Amniotic stem cell (primary cell): ENCODE measurements around the gene BMPR1A.
"Not testable (repeated sequence)": the region's sequence is repeated elsewhere in the genome, so short reads cannot be mapped to it uniquely, and the experiment has no call there.

Experiments
- DNase-seq: peaks from one replicate; lab custom pipeline; 2025; lab: John Stamatoyannopoulos, UW

The BMPR1A gene

DNA sequence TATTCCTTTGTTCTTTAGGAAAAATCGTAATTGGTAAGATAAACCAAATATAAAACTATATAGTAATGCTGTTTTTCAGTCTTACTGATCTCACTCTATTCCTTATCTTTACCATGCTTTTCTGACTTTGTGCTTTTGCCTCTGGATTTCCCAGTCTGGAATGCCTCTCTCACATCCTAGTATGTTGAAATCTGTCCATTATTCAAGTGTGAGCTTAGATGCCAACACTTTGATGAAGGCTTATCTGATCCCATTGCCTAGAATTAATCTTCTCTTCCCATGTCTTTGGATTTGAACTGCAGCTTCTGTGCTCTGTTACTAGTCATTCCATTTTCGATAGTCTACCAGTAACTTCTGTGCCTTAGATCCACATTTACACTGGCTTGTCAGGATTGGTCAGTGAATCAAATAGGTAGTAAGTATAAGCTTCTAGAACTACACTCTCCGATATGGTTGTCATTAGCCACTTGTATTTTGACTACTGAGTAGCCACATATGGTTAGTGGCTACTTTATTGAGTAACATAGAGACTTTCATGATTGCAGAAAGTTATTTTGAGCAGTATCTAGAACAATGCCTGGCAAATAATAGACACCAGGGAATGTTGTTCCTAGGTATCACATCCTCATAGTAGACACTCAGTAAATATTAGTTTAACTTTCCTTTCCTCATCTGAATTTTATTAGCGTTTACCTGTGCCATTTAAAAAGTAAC, 92.9 kb downstream of the BMPR1A start:
- no peak for DNase-seq

DNA sequence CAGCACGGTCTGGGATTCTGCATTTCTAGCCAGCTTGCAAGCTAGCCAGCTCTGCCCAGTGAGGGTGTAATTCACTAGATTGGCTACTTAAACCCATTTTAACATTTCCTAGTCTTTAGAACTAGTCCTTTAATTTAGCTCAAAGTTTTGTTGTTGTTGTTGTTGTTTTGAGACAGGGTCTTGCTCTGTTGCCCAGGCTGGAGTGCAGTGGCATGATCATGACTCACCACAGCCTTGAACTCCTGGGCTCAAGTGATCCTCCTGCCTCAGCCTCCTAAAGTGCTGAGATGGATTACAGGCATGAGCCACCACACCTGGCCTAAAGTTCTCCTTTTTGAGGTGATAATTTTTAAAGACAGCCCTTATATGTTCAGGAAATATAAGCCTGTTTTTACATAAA, 94.1 kb downstream of the BMPR1A start:
- DNase-seq = no peak

DNA sequence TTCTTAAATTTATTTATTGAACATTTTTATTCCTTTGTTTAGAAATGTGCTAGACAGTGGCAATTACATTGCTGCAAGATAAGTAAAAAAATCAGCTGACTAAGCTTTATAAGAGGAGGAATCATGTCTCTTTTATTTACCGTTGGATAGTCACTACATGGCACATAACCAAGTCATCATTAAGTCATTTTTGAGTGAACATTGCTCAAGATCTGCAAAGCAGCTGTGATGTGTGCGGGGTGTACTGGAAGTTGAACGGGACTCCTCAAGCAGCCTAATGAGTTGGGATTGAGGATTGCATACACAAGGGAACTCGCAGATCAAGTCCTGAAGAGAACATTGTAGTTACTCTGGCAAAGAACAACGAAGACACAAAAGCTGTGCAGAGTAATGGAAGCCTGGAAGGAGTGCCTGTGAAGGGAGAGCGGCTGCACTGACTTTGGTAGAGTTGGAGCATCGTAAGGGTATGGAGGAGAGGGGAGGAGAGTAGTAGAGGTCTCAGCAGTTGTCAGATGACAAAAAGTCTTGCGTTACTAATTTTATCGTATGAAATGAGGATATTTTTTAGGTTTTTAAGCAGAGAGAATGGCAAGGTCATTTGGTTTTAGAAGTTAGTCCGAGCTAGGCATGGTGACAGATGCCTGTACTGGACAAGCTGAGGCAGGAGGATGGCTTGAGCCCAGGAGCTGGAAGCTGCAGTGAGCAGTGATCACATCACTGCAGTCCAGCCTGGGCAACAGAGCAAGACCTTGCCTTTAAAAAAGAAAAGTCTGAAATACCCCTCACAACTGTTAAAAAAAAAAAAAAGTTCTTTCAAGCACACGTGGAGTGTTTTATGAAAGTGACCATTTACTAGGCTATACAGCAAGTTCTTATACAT, 95.1 kb downstream of the BMPR1A start:
- no peak for DNase-seq

DNA sequence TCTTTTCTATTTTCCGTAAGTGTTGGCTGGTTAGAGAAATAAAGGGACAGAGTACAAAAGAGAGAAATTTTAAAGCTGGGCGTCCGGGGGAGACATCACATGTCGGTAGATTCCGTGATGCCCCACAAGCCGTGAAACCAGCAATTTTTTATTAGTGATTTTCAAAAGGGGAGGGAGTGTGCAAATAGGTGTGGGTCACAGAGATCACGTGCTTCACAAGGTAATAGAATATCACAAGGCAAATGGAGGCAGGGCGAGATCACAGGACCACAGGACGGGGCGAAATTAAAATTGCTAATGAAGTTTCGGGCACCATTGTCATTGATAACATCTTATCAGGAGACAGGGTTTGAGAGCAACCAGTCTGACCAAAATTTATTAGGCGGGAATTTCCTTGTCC, 97.2 kb downstream of the BMPR1A start:
- not testable (repeated sequence) for DNase-seq

DNA sequence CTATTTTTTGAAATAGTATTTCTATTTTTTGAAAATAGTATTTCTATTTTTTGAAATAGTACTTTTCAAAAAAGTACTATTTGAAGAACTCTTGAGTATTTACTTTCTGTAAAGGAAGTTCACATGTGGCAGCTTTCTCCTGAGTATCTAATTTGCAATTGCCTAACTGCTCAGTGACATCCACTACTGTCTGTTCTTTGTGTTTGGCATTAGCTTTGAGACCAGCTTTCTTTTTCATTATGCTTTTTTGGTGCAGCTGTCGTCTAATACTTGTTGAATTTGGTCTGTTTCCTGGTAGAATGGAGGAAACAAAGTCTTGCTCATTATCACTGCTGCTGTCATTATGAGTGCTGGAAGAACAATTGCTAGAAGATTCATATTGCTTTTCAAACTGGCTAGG, 99.1 kb downstream of the BMPR1A start:
- DNase-seq = no peak

DNA sequence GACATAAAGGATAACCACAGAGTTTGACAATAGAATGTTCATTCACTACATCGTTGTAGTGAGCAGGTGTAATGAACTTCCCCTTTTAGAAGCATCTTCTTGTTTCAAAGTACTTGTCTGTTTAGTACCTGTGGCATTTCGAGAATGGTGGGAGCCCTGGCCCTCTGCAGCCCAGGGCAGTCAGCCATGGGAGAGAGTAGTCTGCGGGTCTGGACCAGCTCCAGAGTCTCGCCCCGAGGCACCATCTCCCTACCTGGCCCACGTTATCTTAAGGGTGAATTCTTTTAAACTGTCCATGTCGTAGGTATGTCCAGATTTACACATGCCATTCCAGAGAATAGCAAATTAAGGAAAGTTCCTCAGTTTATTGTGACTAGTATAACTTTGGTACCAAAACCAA, 99.7 kb downstream of the BMPR1A start:
- DNase-seq = no peak

DNA sequence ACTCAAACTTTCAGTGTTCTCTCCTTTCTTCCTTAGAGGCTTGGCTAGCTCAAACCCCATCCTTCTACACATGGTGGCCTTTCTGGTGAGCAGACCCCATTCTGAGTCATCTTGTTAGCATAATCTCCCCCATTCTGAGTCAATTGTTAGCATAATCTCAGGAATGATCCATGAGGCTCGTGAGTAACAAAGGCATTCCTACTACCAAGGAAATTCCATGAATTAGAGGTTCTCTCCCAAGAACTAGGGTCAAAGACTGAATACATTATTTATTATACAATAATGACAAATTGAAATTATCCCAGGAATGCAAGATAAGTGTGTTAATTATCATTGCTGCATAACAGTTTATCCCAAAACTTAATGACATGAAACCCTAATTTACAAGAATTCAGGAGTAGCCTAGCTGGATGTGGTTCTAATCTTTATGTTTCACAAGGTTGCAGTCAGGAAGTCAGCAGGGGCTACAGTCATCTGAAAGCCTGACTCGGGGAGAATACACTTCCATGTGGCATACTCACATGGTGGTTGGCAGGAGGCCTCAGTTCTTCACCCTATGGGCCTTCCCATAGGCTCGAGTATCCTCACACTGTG, 100.8 kb downstream of the BMPR1A start:
- DNase-seq = no peak

DNA sequence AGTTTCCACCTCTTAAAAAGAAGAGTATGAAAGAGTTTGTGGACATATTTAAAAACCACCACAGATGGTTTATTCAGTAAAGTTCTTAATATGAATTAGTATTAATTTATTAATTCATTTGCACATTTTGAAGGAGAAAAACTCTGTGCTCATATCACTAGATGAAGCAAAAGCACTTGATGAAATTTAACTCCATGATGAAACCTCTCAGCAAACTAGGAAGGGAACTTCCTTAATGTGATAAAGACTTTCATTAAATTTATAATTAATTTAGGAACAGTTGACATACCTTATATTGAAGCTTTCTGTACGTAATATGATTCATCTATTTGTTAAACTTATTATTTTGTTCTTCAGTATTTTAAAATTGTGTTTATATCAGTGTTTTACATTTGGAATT, 101.6 kb downstream of the BMPR1A start:
- DNase-seq = no peak

DNA sequence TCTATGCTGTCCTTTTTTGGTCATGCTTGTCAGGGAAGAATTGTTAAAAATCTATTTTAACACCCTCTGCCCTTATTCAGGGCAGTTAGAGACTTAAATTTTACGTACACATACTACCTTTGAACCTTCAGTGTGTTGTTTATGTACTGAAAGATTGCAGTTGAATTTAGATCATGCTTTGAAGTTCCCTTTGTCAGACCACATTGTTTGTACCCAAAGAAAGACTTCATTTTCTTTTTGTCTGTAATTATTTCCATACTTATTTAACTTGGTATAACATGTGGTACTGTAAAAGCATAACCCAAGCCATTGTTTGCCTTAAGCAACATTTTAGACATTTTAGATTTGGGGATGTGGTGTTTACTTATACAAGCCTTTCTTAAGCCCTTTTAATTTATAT, 104.9 kb downstream of the BMPR1A start:
- DNase-seq = no peak

DNA sequence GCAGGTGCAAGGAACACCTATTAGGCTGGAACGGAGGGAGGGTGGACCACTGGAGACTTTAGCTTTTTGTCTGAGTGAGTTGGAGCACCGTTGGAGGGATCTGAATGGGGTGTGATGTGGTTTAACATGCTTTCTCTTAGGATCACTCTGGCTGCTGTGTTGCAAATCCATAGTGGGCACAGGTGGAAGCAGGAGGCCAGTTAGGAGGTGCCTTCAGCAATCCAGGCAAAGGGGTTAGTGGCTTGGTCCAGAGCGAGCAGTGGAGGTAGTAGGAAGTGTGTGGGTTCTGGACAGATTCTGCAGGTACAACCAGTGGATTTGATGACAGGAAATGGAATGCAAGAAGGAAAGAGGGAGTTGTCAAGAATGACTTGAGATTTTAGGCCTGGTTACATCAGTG, 106.0 kb downstream of the BMPR1A start:
- DNase-seq = no peak

DNA sequence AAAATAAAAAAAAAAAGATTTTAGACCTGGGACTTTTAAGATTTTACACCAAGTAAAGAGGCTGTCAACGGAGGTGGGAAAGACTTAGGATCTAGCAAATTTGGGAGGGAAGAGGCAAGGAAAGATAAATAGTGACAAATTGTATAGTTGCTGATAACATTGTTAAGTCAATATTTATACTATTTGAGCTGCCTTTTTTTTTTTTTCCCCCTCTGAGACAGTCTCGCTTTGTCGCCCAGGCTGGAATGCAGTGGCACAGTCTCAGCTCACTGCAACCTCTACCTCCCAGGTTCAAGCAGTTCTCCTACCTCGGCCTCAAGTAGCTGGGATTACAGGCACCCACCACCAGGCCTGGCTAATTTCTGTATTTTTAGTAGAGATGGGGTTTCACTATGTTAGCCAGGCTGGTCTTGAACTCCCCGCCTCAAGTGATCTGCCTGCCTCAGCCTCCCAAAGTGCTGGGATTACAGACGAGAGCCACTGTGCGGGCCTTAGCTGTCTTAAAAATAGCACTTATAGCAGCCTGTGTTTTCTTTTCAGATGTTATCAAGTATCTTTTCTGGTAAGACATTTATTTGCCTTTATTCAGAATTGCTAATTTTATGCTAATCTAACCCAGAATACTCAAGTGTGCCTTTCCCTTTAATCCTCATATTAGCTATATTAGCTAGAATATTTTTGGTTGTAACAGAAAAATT, 106.5 kb downstream of the BMPR1A start:
- no peak for DNase-seq

DNA sequence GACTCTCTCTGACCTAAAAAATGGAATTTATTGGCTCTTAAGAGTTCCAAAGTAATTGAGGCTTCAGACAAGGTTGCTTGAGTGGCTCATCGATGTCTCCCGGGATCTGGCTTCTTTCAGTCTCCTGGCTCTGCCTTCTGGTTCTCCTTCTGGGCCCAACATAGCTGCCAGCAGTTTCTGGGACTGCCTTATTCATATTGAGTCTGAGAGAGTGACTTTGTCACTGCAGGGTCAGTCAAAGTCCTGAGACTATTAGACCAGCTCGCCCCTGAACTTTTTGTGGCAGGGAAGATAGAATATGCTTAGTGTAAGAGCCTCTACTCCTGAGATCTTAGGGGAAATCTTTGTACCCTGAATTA, 107.0 kb downstream of the BMPR1A start:
- no peak for DNase-seq

DNA sequence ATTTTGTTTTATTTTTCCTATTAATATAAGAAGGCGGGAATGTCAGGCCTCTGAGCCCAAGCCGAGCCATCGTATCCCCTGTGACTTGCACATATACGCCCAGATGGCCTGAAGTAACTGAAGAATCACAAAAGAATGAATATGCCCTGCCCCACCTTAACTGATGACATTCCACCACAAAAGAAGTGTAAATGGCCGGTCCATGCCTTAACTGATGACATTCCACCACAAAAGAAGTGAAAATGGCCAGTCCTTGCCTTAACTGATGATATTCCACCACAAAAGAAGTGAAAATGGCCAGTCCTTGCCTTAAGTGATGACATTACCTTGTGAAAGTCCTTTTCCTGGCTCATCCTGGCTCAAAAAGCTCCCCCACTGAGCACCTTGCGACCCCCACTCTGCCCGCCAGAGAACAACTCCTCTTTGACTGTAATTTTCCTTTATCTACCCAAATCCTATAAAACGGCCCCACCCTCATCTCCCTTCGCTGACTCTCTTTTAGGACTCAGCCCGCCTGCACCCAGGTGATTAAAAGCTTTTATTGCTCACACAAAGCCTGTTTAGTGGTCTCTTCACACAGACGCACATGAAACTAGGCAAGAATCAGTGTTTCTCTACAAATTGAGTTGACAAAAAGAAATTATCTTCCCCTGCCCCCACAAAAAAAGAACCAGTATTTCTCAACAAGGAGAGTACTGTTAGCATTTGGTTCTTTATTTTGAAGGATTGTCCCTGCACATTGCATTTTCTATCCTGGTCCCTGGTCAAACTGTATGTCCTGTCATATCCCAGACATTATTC, 108.8 kb downstream of the BMPR1A start:
- not testable (repeated sequence) for DNase-seq

DNA sequence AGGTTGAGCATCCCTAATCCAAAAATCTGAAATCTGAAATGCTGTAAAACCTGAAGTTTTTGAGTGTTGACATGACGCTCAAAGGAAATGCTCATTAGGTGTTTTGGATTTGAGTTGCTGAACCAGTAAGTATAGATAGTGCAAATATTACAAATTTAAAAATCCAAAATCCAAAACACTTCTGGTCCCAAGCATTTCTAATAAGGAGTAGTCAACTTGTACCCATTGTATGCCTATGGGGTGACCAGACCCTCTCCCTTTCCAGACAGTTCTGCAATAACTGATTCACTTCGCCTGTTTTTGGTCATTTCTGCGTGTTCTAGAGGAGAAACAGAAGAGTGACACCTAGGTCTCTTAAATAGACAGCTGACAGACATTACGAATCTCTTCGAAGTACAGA, 110.7 kb downstream of the BMPR1A start:
- no peak for DNase-seq

DNA sequence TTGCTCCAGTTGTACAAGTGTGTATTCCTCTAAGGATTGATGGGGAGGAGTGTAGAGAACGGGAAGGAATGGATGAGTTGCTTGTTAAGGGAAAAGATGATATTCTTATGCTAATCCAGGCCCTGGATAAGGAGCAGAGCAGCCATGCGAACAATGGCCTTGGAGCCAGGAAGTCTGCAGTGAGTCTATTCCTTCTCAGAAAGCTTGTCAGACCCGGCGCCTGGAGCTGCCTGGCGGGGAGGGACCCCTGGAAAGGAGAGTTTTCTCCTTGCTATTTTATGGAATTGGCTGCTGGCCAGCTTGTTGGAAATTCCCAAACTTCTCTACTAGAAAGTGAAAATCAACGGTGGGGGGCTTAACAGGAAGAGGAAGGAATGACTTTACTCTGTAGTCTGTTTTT, 111.9 kb downstream of the BMPR1A start:
- DNase-seq = no peak

DNA sequence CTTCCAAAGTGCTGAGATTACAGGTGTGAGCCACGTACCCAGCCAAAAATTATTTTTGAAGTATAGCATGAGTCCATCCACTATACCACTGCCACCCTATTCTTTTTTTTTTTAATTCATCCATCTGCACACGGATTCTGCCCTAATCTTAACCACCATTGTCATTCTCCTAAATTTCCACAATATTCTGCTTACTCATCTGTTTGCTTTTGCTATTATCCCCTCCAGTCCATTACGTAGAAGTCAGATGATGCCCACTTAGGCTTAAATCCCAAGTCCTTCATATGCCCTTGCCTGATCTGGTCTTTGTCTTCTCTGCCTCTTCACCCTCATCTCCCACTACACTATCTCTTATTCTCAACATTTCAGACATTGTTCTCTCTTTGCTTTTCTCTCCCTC, 114.3 kb downstream of the BMPR1A start:
- DNase-seq = no peak

DNA sequence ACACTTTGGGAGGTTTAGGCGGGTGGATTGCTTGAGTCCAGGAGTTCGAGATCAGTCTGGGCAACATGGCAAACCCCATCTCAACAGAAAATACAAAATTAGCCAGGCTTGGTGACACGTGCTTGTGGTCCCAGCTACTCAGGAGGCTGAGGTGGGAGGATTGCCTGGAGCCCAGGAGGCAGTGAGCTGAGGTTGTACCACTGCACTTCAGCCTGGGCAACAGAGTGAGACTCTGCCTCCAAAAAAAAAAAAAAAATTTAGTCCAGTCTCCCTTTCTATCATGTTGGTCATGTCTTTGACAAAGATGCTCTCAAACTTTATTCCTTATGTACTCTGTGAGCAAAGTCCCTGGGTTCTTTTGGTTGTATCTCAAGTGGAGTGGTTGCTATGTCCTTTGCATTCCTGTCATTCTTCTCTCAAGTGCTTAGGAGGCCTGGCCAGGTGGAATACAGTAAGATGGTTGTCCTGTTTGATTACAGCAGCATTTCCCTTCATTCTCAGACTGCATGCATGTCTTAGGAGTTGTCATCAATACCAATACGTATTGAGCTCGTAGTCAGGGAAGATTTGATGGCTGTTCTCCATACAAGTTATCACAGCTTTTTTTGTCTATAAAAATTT, 115.3 kb downstream of the BMPR1A start:
- DNase-seq = no peak

DNA sequence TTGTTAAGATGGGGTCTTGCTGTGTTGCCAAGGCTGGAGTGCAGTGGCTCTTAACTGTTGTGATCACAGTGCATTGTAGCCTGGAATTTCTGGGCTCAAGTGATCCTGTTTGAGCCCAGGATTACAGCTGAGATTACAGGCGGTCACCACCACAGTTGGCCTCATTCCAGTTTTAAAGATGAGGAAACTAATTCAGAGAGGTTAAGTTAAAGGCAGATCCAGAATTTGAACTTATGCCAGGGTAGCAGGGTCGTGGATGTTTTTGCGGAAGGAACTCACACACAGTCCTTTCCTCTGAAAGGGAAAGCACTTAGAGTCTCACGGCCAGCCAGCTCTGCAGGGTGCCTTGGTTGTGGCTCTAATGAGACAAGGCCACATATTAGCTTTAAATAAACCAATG, 116.3 kb downstream of the BMPR1A start:
- DNase-seq = no peak

DNA sequence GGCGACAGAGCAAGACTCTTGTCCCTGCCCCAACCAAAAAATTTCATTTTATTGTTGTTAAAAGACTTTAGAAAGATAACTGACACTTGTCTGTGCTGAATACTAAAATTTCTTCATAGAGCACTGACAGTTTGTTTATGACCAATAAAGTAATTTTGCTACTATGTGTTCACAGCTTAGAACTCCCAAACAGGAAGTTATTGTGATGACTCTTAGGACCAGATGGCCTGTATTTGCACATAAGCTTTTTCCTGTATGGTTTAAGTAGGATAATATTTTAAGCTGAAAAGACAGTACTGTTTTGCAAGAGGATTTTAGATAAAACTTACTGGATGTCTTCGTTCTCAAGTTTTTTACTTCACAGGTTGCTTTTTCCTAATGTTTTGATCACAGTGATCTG, 120.3 kb downstream of the BMPR1A start:
- no peak for DNase-seq

DNA sequence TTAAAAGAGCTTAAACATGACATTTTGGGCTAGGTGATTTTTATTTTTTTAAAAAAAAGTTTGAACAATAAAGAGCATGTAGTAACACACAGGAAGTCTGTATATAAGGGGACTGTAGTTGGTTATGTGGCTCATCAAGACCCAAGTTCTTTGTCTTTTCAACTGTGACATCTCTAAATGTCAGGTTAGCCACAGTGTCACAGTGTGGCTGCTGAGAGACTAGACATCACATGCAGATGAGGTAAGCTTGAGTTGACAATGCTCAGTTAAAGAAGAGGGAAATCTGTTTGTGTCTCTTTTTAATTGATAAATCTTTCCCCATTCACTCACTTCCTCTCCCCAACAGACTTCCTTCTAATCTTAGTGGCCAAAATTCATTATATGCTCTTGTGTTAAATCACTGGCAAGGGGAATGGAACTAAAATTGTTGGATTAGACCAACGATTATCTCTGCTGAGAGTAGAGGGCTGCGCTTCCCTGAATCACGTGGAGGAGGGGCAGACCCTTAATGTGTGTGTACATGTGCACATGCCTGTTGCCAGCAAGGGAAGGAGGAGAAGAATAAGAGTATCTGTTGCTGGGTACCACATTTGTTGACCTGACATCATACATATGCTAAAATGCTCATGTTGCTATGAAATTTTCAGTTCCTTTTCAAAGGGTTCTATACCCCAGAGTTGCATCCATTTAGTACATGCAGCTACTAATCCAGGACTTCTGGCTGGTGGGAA, 122.7 kb downstream of the BMPR1A start:
- DNase-seq = no peak

DNA sequence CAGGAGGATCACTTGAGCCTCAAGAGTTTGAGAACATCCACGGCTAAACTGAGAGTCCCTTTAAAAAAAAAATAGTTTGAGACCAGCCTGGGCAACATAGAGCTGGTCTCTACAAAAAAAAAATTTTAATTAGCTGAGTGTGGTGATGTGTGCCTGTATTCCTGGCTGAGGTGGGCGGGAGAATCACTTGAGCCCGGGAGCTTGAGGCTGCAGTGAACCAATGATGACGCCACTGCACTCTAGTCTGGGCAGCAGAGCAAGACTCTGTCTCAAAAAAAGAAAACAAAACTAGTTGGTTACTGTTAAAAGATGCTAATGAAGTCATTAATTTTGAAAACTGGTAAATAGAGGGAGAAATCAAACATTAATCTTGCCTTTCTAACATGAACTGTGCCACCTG, 124.6 kb downstream of the BMPR1A start:
- DNase-seq = no peak
